Gastrocnemius medialis (tissue), 4 donors: ENCODE results near the gene NPAS3.

Source experiments
- CTCF ChIP-seq, 5 experiments: fragments of 450-650 bp in 3 of 5; fragments of 200-600 bp in 2 of 5; sonication (generic) in 2 of 5; IDR thresholded peaks in 4 of 5; conservative IDR thresholded peaks in 1 of 5; 1 replicate in 4 of 5; 2 replicates in 1 of 5; pipeline ENCODE4 v1.5.1; 2016 to 2019; ENCODE audit warnings: antibody characterized with exemption in 5 of 5, mild to moderate bottlenecking in 3 of 5, moderate library complexity in 3 of 5
- POLR2A ChIP-seq, 2 donors: fragments of 450-650 bp; IDR thresholded peaks; one replicate each; pipeline ENCODE4 v1.6.1; 2017; ENCODE audit warnings: antibody characterized with exemption in 2 of 2, mild to moderate bottlenecking in 2 of 2, moderate library complexity in 2 of 2

GRCh38 chr14:33551963-33552362, 613.3 kb downstream of the NPAS3 start:
- TF ChIP-seq POLR2A (IDR thresholded peaks at IDR 0.05) (no peak), CTCF (IDR thresholded peaks at IDR 0.05 in 4 of 5, conservative IDR thresholded peaks at IDR 0.05 in 1 of 5) (no peak)
